IPS-NIHi11 (cell line): Measurements from ENCODE around the gene PDCD4.
A peak's percentile ranks its signal among the peaks of the same experiment; 100 is the strongest.

ENCODE experiments used
- DNase-seq: peaks from one replicate; pipeline ENCODE4 v3.0.0; 2012; ENCODE audit warnings: mixed read lengths, low spot score

Gene PDCD4

GRCh38 chr10:110871298-110872084, at the start of gene PDCD4:
Gene PDCD4 (plus strand): TSS chr10:110871928. CDS start chr10:110876028, 4,100 bp downstream.
- DNase-seq: peak; percentile 96

GRCh38 chr10:110822035-110822711, 49.6 kb upstream of the PDCD4 start:
- no peak for DNase-seq

- peak; percentile 69 for DNase-seq
These were observed 48.9 kb upstream of the PDCD4 start for GRCh38 chr10:110822712-110823311.

GRCh38 chr10:110824152-110824441, 47.6 kb upstream of the PDCD4 start:
- no peak for DNase-seq

GRCh38 chr10:110824660-110825059, 47.1 kb upstream of the PDCD4 start:
- DNase-seq: no peak

- DNase-seq: no peak
These were observed 46.2 kb upstream of the PDCD4 start for GRCh38 chr10:110825508-110825907.

- DNase-seq: no peak
These were observed 44.3 kb upstream of the PDCD4 start for GRCh38 chr10:110827410-110827809.

GRCh38 chr10:110827875-110828274, 43.9 kb upstream of the PDCD4 start:
- no peak for DNase-seq

- no peak for DNase-seq
These were observed 43.2 kb upstream of the PDCD4 start for GRCh38 chr10:110828525-110828924.

GRCh38 chr10:110829721-110830410, 41.9 kb upstream of the PDCD4 start:
- DNase-seq: no peak

- DNase-seq: no peak
These were observed 38.3 kb upstream of the PDCD4 start for GRCh38 chr10:110833234-110833940.

GRCh38 chr10:110833941-110834628, 37.6 kb upstream of the PDCD4 start:
- DNase-seq: no peak

- peak; percentile 75 for DNase-seq
These were observed 37.0 kb upstream of the PDCD4 start for GRCh38 chr10:110834629-110835301.

- DNase-seq: no peak
These were observed 35.9 kb upstream of the PDCD4 start for GRCh38 chr10:110835841-110836240.

- no peak for DNase-seq
These were observed 35.0 kb upstream of the PDCD4 start for GRCh38 chr10:110836706-110837105.

GRCh38 chr10:110837418-110838171, 34.1 kb upstream of the PDCD4 start:
- no peak for DNase-seq

GRCh38 chr10:110840225-110840922, 31.4 kb upstream of the PDCD4 start:
- no peak for DNase-seq

GRCh38 chr10:110840923-110841428, 30.8 kb upstream of the PDCD4 start:
- DNase-seq: no peak

- DNase-seq: no peak
These were observed 29.9 kb upstream of the PDCD4 start for GRCh38 chr10:110841767-110842267.
